Effector memory CD4-positive, alpha-beta T cell (primary cell): ENCODE data around the gene VIT.

Source experiments
- DNase-seq, 3 donors: peaks; one replicate each; pipeline ENCODE4 v3.0.0-alpha.2; 2020
- H3K27ac ChIP-seq: 2 replicates; pipeline ENCODE4 v1.7.0; 2013; ENCODE audit warnings: mild to moderate bottlenecking, low read length, moderate library complexity; ENCODE audit not compliant: insufficient read depth, poor library complexity, severe bottlenecking
- H3K27me3 ChIP-seq: replicated peaks from 2 replicates; pipeline ENCODE4 v1.7.0; 2013; ENCODE audit warnings: mild to moderate bottlenecking, low read length; ENCODE audit not compliant: insufficient read depth, control insufficient read depth, poor library complexity, severe bottlenecking
- H3K36me3 ChIP-seq: 2 replicates; pipeline ENCODE4 v1.7.0; 2013; ENCODE audit warnings: mild to moderate bottlenecking, low read length, moderate library complexity; ENCODE audit not compliant: control insufficient read depth, insufficient read depth
- H3K4me1 ChIP-seq: 2 replicates; pipeline ENCODE4 v1.7.0; 2013; ENCODE audit warnings: low read length, mild to moderate bottlenecking; ENCODE audit not compliant: control insufficient read depth, insufficient read depth, poor library complexity, severe bottlenecking
- H3K4me3 ChIP-seq: 2 replicates; pipeline ENCODE4 v1.7.0; 2013; ENCODE audit warnings: low read length, low read depth, mild to moderate bottlenecking; ENCODE audit not compliant: insufficient read depth, poor library complexity, severe bottlenecking
- H3K9me3 ChIP-seq: 2 replicates; pipeline ENCODE4 v1.7.0; 2013; ENCODE audit warnings: mild to moderate bottlenecking, low read length, moderate library complexity; ENCODE audit not compliant: control insufficient read depth

Gene VIT

DNA sequence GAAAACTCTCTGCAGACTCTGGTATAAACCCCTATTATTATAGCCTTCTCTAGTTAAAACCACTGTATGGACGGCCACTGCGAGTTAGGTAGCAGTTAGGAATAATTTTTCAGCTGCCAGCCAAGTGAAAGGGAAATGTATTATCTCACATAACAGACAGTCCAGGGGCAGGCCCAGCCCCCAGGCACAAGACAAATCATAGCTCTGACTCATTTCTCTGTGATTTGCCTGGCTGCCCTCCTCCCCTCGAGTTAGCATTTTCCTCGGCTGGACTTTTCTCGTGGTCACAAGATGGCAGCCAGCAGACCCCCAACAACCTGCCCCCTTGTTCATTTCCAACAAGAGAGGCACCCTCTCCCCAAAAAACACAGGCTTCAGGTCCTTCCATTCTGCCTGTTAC is 10.5 kb downstream of the VIT start:
- no peaks in the 10 kb centered on the region for H3K9me3 ChIP-seq
- no peaks in the 10 kb centered on the region for H3K36me3 ChIP-seq
- H3K27me3 ChIP-seq: no peaks in the 10 kb centered on the region
- no peaks in the 10 kb centered on the region for H3K4me1 ChIP-seq
- no peak for DNase-seq
- no peak overlapping the region for H3K4me3 ChIP-seq
- no peak overlapping the region for H3K27ac ChIP-seq

DNA sequence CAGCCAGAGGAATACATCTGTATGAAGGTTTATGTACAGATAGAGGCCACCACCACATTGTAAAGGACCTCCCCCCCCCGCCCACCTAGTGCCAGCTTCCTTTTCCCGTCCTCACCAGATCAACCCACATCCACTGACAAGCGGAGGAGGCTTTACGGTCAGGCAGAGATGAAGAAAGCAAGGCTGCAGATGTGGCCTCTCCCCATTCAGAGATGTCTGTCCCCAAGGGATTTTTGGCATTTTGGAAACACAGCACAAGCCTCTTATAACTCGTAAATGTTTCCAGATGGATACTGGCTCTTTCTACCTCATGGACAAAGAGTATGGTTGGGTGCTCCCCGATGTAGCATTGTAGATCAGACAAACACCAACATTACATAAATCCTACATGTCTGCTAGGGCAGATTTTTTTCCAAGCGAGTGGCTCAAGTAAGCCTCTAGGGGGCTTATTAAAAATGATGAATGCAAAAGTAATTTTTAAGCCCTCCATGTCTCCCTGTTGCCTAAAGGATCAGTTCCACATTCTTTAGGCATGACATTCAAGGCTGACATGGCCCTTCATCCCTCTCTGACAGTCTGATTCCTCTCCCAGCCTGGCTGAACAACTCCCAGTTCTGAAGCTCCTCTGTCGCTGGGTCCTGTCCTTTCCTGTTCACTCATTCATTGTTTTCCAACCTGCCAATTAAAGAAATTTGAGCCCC is 11.7 kb downstream of the VIT start:
- H3K4me3 ChIP-seq: no peak overlapping the region
- no peaks in the 10 kb centered on the region for H3K27me3 ChIP-seq
- no peaks in the 10 kb centered on the region for H3K4me1 ChIP-seq
- H3K36me3 ChIP-seq: no peaks in the 10 kb centered on the region
- H3K27ac ChIP-seq: no peak overlapping the region
- no peak for DNase-seq
- no peaks in the 10 kb centered on the region for H3K9me3 ChIP-seq

DNA sequence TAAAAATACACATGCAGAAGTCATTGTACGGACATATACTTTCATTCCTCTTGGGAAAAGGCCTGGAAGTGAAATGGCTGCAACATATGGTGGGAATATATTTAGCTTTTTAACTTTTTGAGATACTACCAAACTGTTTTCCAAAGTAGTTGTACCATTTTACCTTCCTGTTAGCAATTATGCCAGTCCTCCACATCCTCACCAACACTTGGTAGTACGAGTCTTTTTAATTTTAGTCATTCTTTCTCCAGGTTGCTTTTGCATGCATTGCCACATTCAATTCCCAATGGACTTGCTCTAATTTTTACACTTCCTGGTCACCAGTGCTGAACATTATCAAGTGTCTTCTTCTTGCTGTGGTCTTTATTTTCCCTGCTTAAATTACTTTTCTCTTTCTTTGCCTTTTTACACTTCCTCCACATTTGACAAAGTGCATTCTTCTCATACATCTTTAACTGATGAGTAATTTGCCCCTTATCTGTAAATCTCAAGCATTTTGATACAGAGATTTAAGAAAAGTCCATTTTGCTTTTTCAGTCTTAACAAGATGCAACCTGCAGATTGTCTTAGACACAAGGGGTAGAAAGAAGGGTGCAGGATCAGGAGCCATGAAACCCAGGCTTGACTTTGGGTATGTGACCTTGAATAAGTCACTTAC is 14.5 kb downstream of the VIT start:
- H3K4me3 ChIP-seq: no peak overlapping the region
- no peak overlapping the region for H3K27ac ChIP-seq
- no peaks in the 10 kb centered on the region for H3K27me3 ChIP-seq
- H3K9me3 ChIP-seq: no peaks in the 10 kb centered on the region
- no peaks in the 10 kb centered on the region for H3K4me1 ChIP-seq
- DNase-seq: no peak
- no peaks in the 10 kb centered on the region for H3K36me3 ChIP-seq

DNA sequence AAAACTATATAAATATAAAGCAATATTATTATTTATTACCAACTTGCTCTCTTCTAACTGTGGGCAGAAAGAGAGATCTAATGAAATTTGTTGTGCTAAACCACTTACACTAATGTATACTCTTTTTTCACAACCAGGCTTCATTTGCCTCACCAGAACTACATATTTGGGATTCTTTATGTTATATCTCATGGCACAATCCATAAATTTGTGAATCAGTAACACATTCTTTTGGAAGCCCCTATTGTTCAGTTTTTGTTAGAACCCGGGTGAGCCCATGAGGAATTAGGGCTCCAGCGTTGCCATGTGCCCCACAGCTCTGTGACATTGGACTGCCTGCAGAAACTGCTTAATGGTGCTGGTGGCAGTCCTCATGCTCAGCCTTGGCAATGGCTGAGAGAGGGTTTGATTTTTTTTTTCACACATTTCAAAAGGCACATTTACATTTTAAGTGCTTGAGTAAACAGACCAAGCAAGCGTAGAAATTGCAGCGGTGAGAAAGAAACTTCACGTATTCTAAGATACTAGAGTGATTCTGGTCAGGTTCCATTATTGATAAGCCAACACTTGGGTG is 15.3 kb downstream of the VIT start:
- H3K36me3 ChIP-seq: no peaks in the 10 kb centered on the region

DNA sequence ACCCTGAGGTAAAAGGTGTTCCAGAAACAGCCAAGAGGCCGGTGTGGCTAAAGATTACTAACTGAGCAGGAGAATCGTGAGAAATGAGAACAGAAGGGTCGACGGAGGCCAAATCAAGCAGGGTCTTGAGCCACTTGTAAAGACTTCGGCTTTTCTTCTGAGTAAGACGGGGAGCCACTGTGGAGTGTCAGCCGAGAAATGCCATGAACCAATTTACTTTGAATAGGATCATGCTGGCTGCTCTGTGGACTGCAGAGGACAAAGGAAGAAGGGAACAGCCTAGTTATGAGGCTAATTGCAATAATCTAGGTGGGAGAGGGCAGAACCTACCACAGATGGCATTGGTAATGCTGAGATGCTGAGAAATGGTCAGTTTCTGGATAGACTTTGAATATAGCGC is 16.8 kb downstream of the VIT start:
- H3K27ac ChIP-seq: no peak overlapping the region
- no peak for DNase-seq
- no peak overlapping the region for H3K4me3 ChIP-seq
- no peaks in the 10 kb centered on the region for H3K27me3 ChIP-seq
- no peaks in the 10 kb centered on the region for H3K36me3 ChIP-seq
- no peaks in the 10 kb centered on the region for H3K9me3 ChIP-seq
- no peaks in the 10 kb centered on the region for H3K4me1 ChIP-seq

More for the DNA sequence above, 15.3 kb downstream of the VIT start:
- no peaks in the 10 kb centered on the region for H3K9me3 ChIP-seq
- no peaks in the 10 kb centered on the region for H3K27me3 ChIP-seq
- DNase-seq: no peak
- H3K4me3 ChIP-seq: no peak overlapping the region
- no peaks in the 10 kb centered on the region for H3K4me1 ChIP-seq
- no peak overlapping the region for H3K27ac ChIP-seq

GRCh38 chr2:36716111-36716510 is 19.6 kb downstream of the VIT start:
- Histone ChIP-seq H3K4me1 (no peaks in the 10 kb centered on the region), H3K4me3 (no peak overlapping the region), H3K9me3 (no peaks in the 10 kb centered on the region), H3K27ac (no peak overlapping the region), H3K27me3 (no peaks in the 10 kb centered on the region), H3K36me3 (no peaks in the 10 kb centered on the region)
- no peak for DNase-seq

GRCh38 chr2:36717603-36718266 is 21.2 kb downstream of the VIT start:
- Histone ChIP-seq H3K36me3 (no peaks in the 10 kb centered on the region), H3K27me3 (no peaks in the 10 kb centered on the region), H3K4me1 (no peaks in the 10 kb centered on the region), H3K27ac (no peak overlapping the region), H3K4me3 (no peak overlapping the region), H3K9me3 (no peaks in the 10 kb centered on the region)
- DNase-seq: no peak

GRCh38 chr2:36727550-36727949 is 31.0 kb downstream of the VIT start:
- no peaks in the 10 kb centered on the region for H3K4me1 ChIP-seq
- no peaks in the 10 kb centered on the region for H3K9me3 ChIP-seq
- H3K36me3 ChIP-seq: no peaks in the 10 kb centered on the region
- no peak overlapping the region for H3K27ac ChIP-seq
- H3K27me3 ChIP-seq: no peaks in the 10 kb centered on the region
- no peak overlapping the region for H3K4me3 ChIP-seq
- DNase-seq: no peak

GRCh38 chr2:36729067-36729466 is 32.6 kb downstream of the VIT start:
- no peak overlapping the region for H3K27ac ChIP-seq
- H3K4me1 ChIP-seq: no peaks in the 10 kb centered on the region
- H3K27me3 ChIP-seq: no peaks in the 10 kb centered on the region
- no peaks in the 10 kb centered on the region for H3K9me3 ChIP-seq
- no peaks in the 10 kb centered on the region for H3K36me3 ChIP-seq
- no peak for DNase-seq
- no peak overlapping the region for H3K4me3 ChIP-seq
